SU-DHL-6 (cell line): ENCODE data around the gene TMCC1.

Experiments
- H2AFZ ChIP-seq: fragments of 200-600 bp; sonication (generic); 2 replicates; pipeline ENCODE4 v1.6.1; 2014; ENCODE audit warnings: low read depth, mild to moderate bottlenecking, moderate library complexity, mixed read lengths, antibody characterized with exemption, low read length; ENCODE audit not compliant: severe bottlenecking
- H3F3A ChIP-seq: fragments of 200-600 bp; shearing (Covaris generic); 2 replicates; pipeline ENCODE4 v1.6.0; 2016; ENCODE audit warnings: antibody characterized with exemption, mild to moderate bottlenecking; ENCODE audit not compliant: insufficient read depth
- H3K27ac ChIP-seq: fragments of 200-600 bp; sonication (generic); 2 replicates; pipeline ENCODE4 v1.5.1; 2016; ENCODE audit warnings: low read depth, mild to moderate bottlenecking, low read length, moderate library complexity, mixed read lengths
- H3K27me3 ChIP-seq: fragments of 200-600 bp; sonication (generic), shearing (Covaris generic); 2 replicates; pipeline ENCODE4 v1.6.0; 2014; ENCODE audit warnings: mild to moderate bottlenecking, low read length
- H3K36me3 ChIP-seq: fragments of 200-600 bp; sonication (generic); 2 replicates; pipeline ENCODE4 v1.6.1; 2014; ENCODE audit warnings: mild to moderate bottlenecking, low read length, mixed read lengths
- H3K4me2 ChIP-seq: fragments of 300-600, 200-600 bp; shearing (Covaris generic), sonication (generic); 2 replicates; pipeline ENCODE4 v1.6.0; 2014; ENCODE audit warnings: low read length, low read depth, mild to moderate bottlenecking; ENCODE audit not compliant: poor library complexity, severe bottlenecking
- H3K4me3 ChIP-seq: fragments of 200-600 bp; sonication (generic); 2 replicates; pipeline ENCODE4 v1.5.1; 2014; ENCODE audit warnings: antibody characterized with exemption, low read length, mild to moderate bottlenecking, mixed read lengths; ENCODE audit not compliant: insufficient read depth, poor library complexity, severe bottlenecking
- H3K79me2 ChIP-seq: fragments of 200-600 bp; sonication (generic); 2 replicates; pipeline ENCODE4 v1.6.1; 2014; ENCODE audit warnings: mild to moderate bottlenecking, low read length, moderate library complexity; ENCODE audit not compliant: insufficient read depth
- H3K9ac ChIP-seq: fragments of 200-600 bp; sonication (generic); 2 replicates; pipeline ENCODE4 v1.7.0; 2014; ENCODE audit warnings: mild to moderate bottlenecking, low read length
- H3K9me2 ChIP-seq: fragments of 200-600 bp; sonication (generic); replicated peaks from 2 replicates; pipeline ENCODE4 v1.6.1; 2014; ENCODE audit warnings: low read length; ENCODE audit not compliant: insufficient read depth
- H3K9me3 ChIP-seq: fragments of 200-600 bp; sonication (generic); 2 replicates; pipeline ENCODE4 v1.6.1; 2014; ENCODE audit warnings: low read length, mixed read lengths; ENCODE audit not compliant: insufficient read depth
- H4K20me1 ChIP-seq: fragments of 200-600 bp; sonication (generic); 2 replicates; pipeline ENCODE4 v1.6.1; 2014; ENCODE audit warnings: low read depth, mild to moderate bottlenecking, antibody characterized with exemption, low read length, moderate library complexity, mixed read lengths
- EZH2phosphoT487 ChIP-seq: fragments of 200-600 bp; sonication (generic), shearing (Covaris generic); conservative IDR thresholded peaks from 2 replicates; pipeline ENCODE4 v1.6.1; 2018; ENCODE audit warnings: mild to moderate bottlenecking, antibody characterized with exemption, low read length, moderate library complexity, mixed read lengths
- TF ChIP-seq, protein P1 (sequence below): fragments of 200-600 bp; sonication (generic); IDR thresholded peaks from one replicate; pipeline ENCODE4 v1.5.1; 2017; ENCODE audit warnings: antibody characterized with exemption, mild to moderate bottlenecking, low read length, moderate library complexity; ENCODE audit not compliant: insufficient read depth, poor library complexity, severe bottlenecking

The TMCC1 gene

DNA sequence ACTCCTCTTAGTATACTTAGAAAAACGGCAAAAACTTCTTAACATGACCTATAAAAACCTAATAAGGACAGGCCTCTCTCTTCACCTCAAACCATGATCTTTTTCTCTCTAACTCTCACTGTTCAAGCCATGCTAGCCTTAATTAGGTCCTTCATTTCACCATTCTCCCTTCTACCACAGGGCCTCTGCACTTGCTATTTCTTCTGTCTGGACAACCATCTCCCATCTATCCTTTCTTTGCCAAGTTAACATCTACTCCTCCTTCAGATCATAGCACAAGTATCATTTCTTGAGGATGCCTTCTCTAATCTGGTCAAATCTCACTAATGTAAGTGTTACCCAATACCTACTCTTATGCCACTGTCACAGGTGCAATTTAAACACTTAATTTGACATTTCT, 39.1 kb downstream of the TMCC1 start:
- Histone ChIP-seq H2AFZ (no peak overlapping the region), H4K20me1 (no peaks in the 10 kb centered on the region), H3K27me3 (no peaks in the 10 kb centered on the region), H3K4me2 (no peak overlapping the region), H3K4me3 (no peak overlapping the region), H3K27ac (no peak overlapping the region), H3K79me2 (peaks cover 16% of the 10 kb centered on the region), H3K9me3 (no peaks in the 10 kb centered on the region), H3K36me3 (peaks cover 17% of the 10 kb centered on the region), H3F3A (no peaks in the 10 kb centered on the region), H3K9me2 (no peaks in the 10 kb centered on the region), H3K9ac (no peak overlapping the region)
- TF ChIP-seq, protein P1, sequence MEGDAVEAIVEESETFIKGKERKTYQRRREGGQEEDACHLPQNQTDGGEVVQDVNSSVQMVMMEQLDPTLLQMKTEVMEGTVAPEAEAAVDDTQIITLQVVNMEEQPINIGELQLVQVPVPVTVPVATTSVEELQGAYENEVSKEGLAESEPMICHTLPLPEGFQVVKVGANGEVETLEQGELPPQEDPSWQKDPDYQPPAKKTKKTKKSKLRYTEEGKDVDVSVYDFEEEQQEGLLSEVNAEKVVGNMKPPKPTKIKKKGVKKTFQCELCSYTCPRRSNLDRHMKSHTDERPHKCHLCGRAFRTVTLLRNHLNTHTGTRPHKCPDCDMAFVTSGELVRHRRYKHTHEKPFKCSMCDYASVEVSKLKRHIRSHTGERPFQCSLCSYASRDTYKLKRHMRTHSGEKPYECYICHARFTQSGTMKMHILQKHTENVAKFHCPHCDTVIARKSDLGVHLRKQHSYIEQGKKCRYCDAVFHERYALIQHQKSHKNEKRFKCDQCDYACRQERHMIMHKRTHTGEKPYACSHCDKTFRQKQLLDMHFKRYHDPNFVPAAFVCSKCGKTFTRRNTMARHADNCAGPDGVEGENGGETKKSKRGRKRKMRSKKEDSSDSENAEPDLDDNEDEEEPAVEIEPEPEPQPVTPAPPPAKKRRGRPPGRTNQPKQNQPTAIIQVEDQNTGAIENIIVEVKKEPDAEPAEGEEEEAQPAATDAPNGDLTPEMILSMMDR, result no peak
- TF ChIP-seq EZH2phosphoT487, result no peak

DNA sequence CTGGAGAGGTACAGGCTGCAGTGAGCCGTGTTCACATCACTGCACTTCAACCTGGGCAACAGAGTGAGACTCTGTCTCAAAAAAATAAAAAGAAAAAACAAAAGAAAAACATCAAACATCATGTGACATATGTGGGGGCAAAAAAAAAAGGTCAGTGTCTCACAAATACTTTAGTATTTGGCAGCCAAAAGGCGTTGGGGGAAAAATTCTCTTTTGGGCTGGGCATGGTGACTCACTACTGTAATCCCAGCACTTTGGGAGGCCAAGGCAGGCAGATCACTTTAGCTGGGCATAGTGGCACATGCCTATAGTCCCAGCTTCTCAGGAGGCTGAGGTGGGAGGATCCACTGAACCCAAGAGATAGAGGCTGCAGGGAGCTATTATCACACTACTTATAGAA, 47.6 kb downstream of the TMCC1 start:
- Histone ChIP-seq H3K36me3 (0 out of 2 replicates have a peak, but pooled peaks cover 5% of the 10 kb centered on the region), H3K9me3 (no peaks in the 10 kb centered on the region), H3F3A (no peaks in the 10 kb centered on the region), H3K9me2 (no peaks in the 10 kb centered on the region), H3K27me3 (no peaks in the 10 kb centered on the region), H3K27ac (no peak overlapping the region), H3K4me2 (no peak overlapping the region), H3K79me2 (0 out of 2 replicates have a peak, but pooled peaks cover 3% of the 10 kb centered on the region), H4K20me1 (no peaks in the 10 kb centered on the region), H3K9ac (no peak overlapping the region), H2AFZ (no peak overlapping the region), H3K4me3 (no peak overlapping the region)
- TF ChIP-seq, protein P1, result no peak
- TF ChIP-seq EZH2phosphoT487, result no peak

DNA sequence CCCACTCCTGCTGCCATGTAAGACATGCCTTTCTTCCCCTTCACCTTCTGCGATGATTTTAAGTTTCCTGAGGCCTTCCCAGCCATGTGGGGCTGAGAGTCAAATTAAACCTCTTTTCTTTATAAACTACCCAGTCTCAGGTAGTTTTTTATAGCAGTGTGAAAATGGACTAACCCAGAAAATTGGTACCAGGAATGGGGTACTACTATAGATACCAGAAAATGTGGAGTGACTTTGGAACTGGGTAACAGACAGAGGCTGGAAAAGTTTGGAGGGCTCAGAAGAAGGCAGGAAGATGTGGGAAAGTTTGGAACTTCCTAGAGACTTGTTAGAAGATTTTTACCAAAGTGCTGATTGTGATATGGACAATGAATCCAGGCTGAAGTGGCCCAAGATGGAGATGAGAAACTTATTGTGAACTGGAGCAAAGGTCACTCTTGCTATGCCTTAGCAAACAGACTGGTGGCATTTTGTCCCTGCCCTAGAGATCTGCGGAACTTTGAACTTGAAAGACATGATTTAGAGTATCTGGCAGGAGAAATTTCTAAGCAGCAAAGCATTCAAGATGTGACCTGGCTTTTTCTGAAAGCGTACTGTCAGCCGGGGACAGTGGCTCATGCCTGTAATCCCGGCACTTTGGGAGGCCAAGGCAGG, 52.7 kb downstream of the TMCC1 start:
- Histone ChIP-seq H3K9ac (no peak overlapping the region), H3F3A (no peaks in the 10 kb centered on the region), H3K9me2 (no peaks in the 10 kb centered on the region), H2AFZ (no peak overlapping the region), H3K4me3 (no peak overlapping the region), H3K9me3 (no peaks in the 10 kb centered on the region), H3K79me2 (peaks cover 16% of the 10 kb centered on the region; the same call in 1 of the 2 replicates), H3K27me3 (no peaks in the 10 kb centered on the region), H3K36me3 (0 out of 2 replicates have a peak, but pooled peaks cover 5% of the 10 kb centered on the region), H4K20me1 (no peaks in the 10 kb centered on the region), H3K27ac (no peak overlapping the region), H3K4me2 (no peak overlapping the region)
- TF ChIP-seq EZH2phosphoT487, result no peak

DNA sequence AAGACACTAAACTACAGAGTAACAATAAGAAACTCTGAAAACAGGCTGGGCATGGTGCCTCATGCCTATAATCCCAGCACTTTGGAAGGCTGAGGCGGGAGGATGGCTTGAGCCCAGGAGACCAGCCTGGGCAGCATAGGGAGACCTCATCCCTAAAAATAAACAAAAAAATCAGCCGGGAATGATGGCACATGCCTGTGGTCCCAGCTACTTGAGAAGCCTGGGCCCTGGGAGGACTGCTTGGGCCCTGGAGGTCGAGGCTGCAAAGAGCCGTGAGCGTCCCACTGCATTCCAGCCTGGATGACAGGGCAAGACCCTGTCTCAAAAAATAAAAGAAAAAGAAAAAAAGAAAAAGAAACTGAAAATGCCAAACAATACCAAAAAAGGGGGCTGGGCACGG, 55.4 kb downstream of the TMCC1 start:
- Histone ChIP-seq H3K27me3 (no peaks in the 10 kb centered on the region), H3K4me3 (no peak overlapping the region), H3K4me2 (no peak overlapping the region), H3K9me2 (no peaks in the 10 kb centered on the region), H3K79me2 (peaks cover 14% of the 10 kb centered on the region; the same call in 1 of the 2 replicates), H4K20me1 (no peaks in the 10 kb centered on the region), H2AFZ (no peak overlapping the region), H3K9ac (no peak overlapping the region), H3F3A (no peaks in the 10 kb centered on the region), H3K9me3 (no peaks in the 10 kb centered on the region), H3K36me3 (0 out of 2 replicates have a peak, but pooled peaks cover 5% of the 10 kb centered on the region), H3K27ac (no peak overlapping the region)
- TF ChIP-seq, protein P1, result no peak
- TF ChIP-seq EZH2phosphoT487, result no peak
